SK-N-SH (cell line): ENCODE results near the gene RMI1. TPM values are rescaled to one million over a fixed set of nuclear protein-coding genes. Genes with fewer than 3 reads are reported as not detected.

Source experiments
- CTCF ChIA-PET: fragments of 300-600, 350-600 bp; formaldehyde crosslinking; extraction: SDS; loops from one replicate; lab custom pipeline; 2021; lab: Yijun Ruan, JAX
- POLR2A ChIA-PET: fragments of 350-600 bp; sonication (Branson Sonifier 250); formaldehyde crosslinking; extraction: SDS; loops from one replicate; lab custom pipeline; 2020; ENCODE audit warnings: antibody characterized with exemption, inconsistent platforms; lab: Yijun Ruan, JAX
- DNase-seq: peaks from one replicate; pipeline ENCODE4 v3.0.0; 2012
- H2AFZ ChIP-seq: fragments of 200-600 bp; sonication (generic); 2 replicates; pipeline ENCODE4 v1.8.1; 2016; ENCODE audit warnings: antibody characterized with exemption, mild to moderate bottlenecking, low read depth
- H3F3A ChIP-seq: fragments of 200-600 bp; sonication (generic); replicated peaks from 2 replicates; pipeline ENCODE3; 2016; ENCODE audit warnings: antibody characterized with exemption, mild to moderate bottlenecking; ENCODE audit not compliant: insufficient read depth
- H3K27ac ChIP-seq, 2 experiments: fragments of 200-500 bp in 1 of 2; fragments of 200-600 bp in 1 of 2; sonication (Bioruptor generic) in 1 of 2; sonication (generic), shearing (Covaris generic) in 1 of 2; 2 replicates each; pipeline versions ENCODE4 v1.5.1 to v1.6.1; 2014 to 2016; ENCODE audit warnings: low read depth in 2 of 2, inconsistent platforms in 1 of 2, low read length in 1 of 2, mild to moderate bottlenecking in 1 of 2, mixed read lengths in 1 of 2
- H3K27me3 ChIP-seq: fragments of 200-600 bp; sonication (generic), shearing (Covaris generic); 2 replicates; pipeline ENCODE4 v1.6.1; 2016; ENCODE audit warnings: mixed run types; ENCODE audit not compliant: insufficient read depth
- H3K36me3 ChIP-seq, 2 experiments: fragments of 200-500 bp in 1 of 2; fragments of 200-600 bp in 1 of 2; sonication (Bioruptor generic) in 1 of 2; sonication (generic) in 1 of 2; replicated peaks in 1 of 2; 2 replicates each; pipeline versions ENCODE3 to v1.5.1; 2014 to 2016; ENCODE audit warnings: low read length in 1 of 2, mild to moderate bottlenecking in 1 of 2; ENCODE audit not compliant: insufficient read depth in 2 of 2, control insufficient read depth in 1 of 2
- H3K4me1 ChIP-seq, 2 experiments: fragments of 200-500 bp in 1 of 2; fragments of 200-600 bp in 1 of 2; sonication (Bioruptor generic) in 1 of 2; sonication (generic), shearing (Covaris generic) in 1 of 2; 2 replicates each; pipeline versions ENCODE4 v1.5.1 to v1.6.1; 2014 to 2016; ENCODE audit warnings: low read depth in 1 of 2, low read length in 1 of 2, mixed run types in 1 of 2; ENCODE audit not compliant: insufficient read depth in 2 of 2, control insufficient read depth in 1 of 2
- H3K4me2 ChIP-seq: fragments of 200-600 bp; sonication (generic), shearing (Covaris generic); 2 replicates; pipeline ENCODE4 v1.6.1; 2017; ENCODE audit warnings: mixed run types
- H3K4me3 ChIP-seq, 2 experiments: fragments of 200-500 bp in 1 of 2; fragments of 200-600 bp in 1 of 2; sonication (Bioruptor generic) in 1 of 2; sonication (generic), shearing (Covaris generic) in 1 of 2; 2 replicates each; pipeline versions ENCODE4 v1.5.1 to v1.8.1; 2014 to 2016; ENCODE audit warnings: low read depth in 2 of 2, inconsistent platforms in 1 of 2, low read length in 1 of 2, mild to moderate bottlenecking in 1 of 2, mixed read lengths in 1 of 2, moderate library complexity in 1 of 2
- H3K79me2 ChIP-seq: fragments of 200-600 bp; sonication (generic); 2 replicates; pipeline ENCODE4 v1.8.1; 2017; ENCODE audit warnings: mild to moderate bottlenecking; ENCODE audit not compliant: insufficient read depth
- H3K9ac ChIP-seq: fragments of 200-600 bp; sonication (generic); 2 replicates; pipeline ENCODE4 v1.6.1; 2017; ENCODE audit warnings: mixed run types
- H3K9me2 ChIP-seq: fragments of 200-600 bp; sonication (generic); 2 replicates; pipeline ENCODE4 v1.6.1; 2017; ENCODE audit warnings: mixed run types
- H3K9me3 ChIP-seq: fragments of 200-600 bp; sonication (generic); 2 replicates; pipeline ENCODE4 v1.6.1; 2017; ENCODE audit warnings: mixed run types, mild to moderate bottlenecking, moderate library complexity
- H4K20me1 ChIP-seq: fragments of 200-600 bp; sonication (generic); 2 replicates; pipeline ENCODE4 v1.6.1; 2017; ENCODE audit warnings: mild to moderate bottlenecking, mixed run types; ENCODE audit not compliant: insufficient read depth
- CTCF ChIP-seq: fragments of 200-600 bp; sonication (generic); IDR thresholded peaks from 2 replicates; pipeline ENCODE4 v1.6.1; 2017; ENCODE audit warnings: antibody characterized with exemption, mild to moderate bottlenecking, moderate library complexity
- EZH2phosphoT487 ChIP-seq: fragments of 200-600 bp; sonication (generic); IDR thresholded peaks from 2 replicates; pipeline ENCODE4 v1.6.1; 2017; ENCODE audit warnings: low read depth, mixed run types, mild to moderate bottlenecking, antibody characterized with exemption, moderate library complexity, borderline replicate concordance
- FOSL2 ChIP-seq: IDR thresholded peaks from 2 replicates; pipeline ENCODE4 v1.4.0; 2012; ENCODE audit warnings: low read depth, mild to moderate bottlenecking, moderate library complexity, borderline replicate concordance
- FOXJ3 ChIP-seq: sonication (generic); formaldehyde crosslinking; IDR thresholded peaks from 2 replicates; pipeline ENCODE4 v1.5.1; 2020; ENCODE audit warnings: mild to moderate bottlenecking, missing genetic modification reagents
- GATA2 ChIP-seq: sonication (generic); formaldehyde crosslinking; IDR thresholded peaks from 2 replicates; pipeline ENCODE4 v1.5.0; 2020; ENCODE audit warnings: mild to moderate bottlenecking, missing genetic modification reagents
- IRF3 ChIP-seq: fragments of 150-350 bp; IDR thresholded peaks from 2 replicates; pipeline ENCODE4 v1.6.1; 2016; ENCODE audit warnings: mild to moderate bottlenecking, low read depth, low read length
- MAX ChIP-seq: IDR thresholded peaks from 2 replicates; pipeline ENCODE4 v1.4.0; 2012; ENCODE audit warnings: low read depth
- MEF2A ChIP-seq: IDR thresholded peaks from 2 replicates; pipeline ENCODE4 v1.4.0; 2012; ENCODE audit warnings: low read depth, borderline replicate concordance
- MXI1 ChIP-seq: IDR thresholded peaks from 2 replicates; pipeline ENCODE4 v1.6.1; 2012; ENCODE audit warnings: mild to moderate bottlenecking, low read depth, low read length, improper control_type of control experiment
- RAD21 ChIP-seq: IDR thresholded peaks from 2 replicates; pipeline ENCODE4 v1.6.1; 2012; ENCODE audit warnings: mild to moderate bottlenecking, low read length
- RCOR1 ChIP-seq: fragments of 150-350 bp; IDR thresholded peaks from 2 replicates; pipeline ENCODE4 v1.6.1; 2017; ENCODE audit warnings: antibody characterized with exemption, low read length
- RFX5 ChIP-seq: IDR thresholded peaks from 2 replicates; pipeline ENCODE4 v1.6.1; 2012; ENCODE audit warnings: mild to moderate bottlenecking, improper control_type of control experiment, low read length
- RXRA ChIP-seq: IDR thresholded peaks from 2 replicates; pipeline ENCODE4 v1.4.0; 2012; ENCODE audit warnings: low read depth, mild to moderate bottlenecking, borderline replicate concordance
- TAF1 ChIP-seq: IDR thresholded peaks from 2 replicates; pipeline ENCODE4 v1.6.1; 2012; ENCODE audit warnings: low read depth, mild to moderate bottlenecking, low read length, moderate library complexity, borderline replicate concordance
- USF1 ChIP-seq: IDR thresholded peaks from 2 replicates; pipeline ENCODE4 v1.4.0; 2012; ENCODE audit warnings: low read depth, borderline replicate concordance
- USF2 ChIP-seq: fragments of 150-350 bp; IDR thresholded peaks from 2 replicates; pipeline ENCODE4 v1.6.1; 2017; ENCODE audit warnings: antibody characterized with exemption, low read length, low read depth, borderline replicate concordance
- WGBS: methylation state at CpG from one replicate; pipeline ENCODE4 v1.1.6; 2017; ENCODE audit warnings: low lambda C conversion rate; 5-methylcytosine and 5-hydroxymethylcytosine counted together
- polyA plus RNA-seq, 3 experiments: library from polyadenylated mRNA; depleted of rRNA; stranded (reverse); fragments of >200 nt; gene quantifications; 2 replicates each; pipeline ENCODE4 v1.2.3, GENCODE V29; 2012

The RMI1 gene
- polyA plus RNA-seq, 1 of the 3 experiments (the other 2 are of a cell fraction) = 1.0 TPM

- H3K79me2 ChIP-seq = peaks cover 95% of the 10 kb centered on the region
- H3K9ac ChIP-seq = peak overlapping the region; percentile 100
- H4K20me1 ChIP-seq = peaks cover 31% of the 10 kb centered on the region
- H3K9me2 ChIP-seq = no peaks in the 10 kb centered on the region
- peaks cover 25 to 27% of the 10 kb centered on the region in 2 experiments for H3K36me3 ChIP-seq
- POLR2A ChIA-PET = interaction anchor here (0.6 to 2.3 kb wide), 15 partner anchors 11 to 283 kb away, joined by 3 to 14 read pairs (median 5); partner anchors contain the start of gene KIF27
- no peaks in the 10 kb centered on the region for H3K27me3 ChIP-seq
- TF ChIP-seq MXI1 (peak; percentile 68; the same call in 1 of the 2 replicates), MAX (peak; percentile 25; the same call in 1 of the 2 replicates), RXRA (no peak), TAF1 (no peak), MEF2A (no peak), USF2 (no peak), FOSL2 (no peak)
- peaks cover 5 to 6% of the 10 kb centered on the region in 2 experiments; a peak in 2 of 4 replicates for H3K4me1 ChIP-seq
- H3K4me3 ChIP-seq = peak overlapping the region; percentile 97 to 99
- peak; percentile 48 for DNase-seq
- 4% methylated on average over 20 of the region's 29 CpGs for WGBS
- peak overlapping the region; percentile 95 to 99 for H3K27ac ChIP-seq
- H3K4me2 ChIP-seq = peak overlapping the region; percentile 90
- no peaks in the 10 kb centered on the region for H3K9me3 ChIP-seq
- CTCF ChIA-PET = interaction anchor here (1.6 to 2.3 kb wide), 2 partner anchors 18 to 280 kb away, joined by 3 to 18 read pairs; no protein-coding TSS in a partner anchor
- no peaks in the 10 kb centered on the region for H3F3A ChIP-seq
- H2AFZ ChIP-seq = peak overlapping the region; percentile 79
Measured at GRCh38 chr9:83981126-83981871, 694 bp downstream of the RMI1 start.

- Histone ChIP-seq H3K79me2 (peaks cover 98% of the 10 kb centered on the region), H2AFZ (no peak overlapping the region), H4K20me1 (no peaks in the 10 kb centered on the region), H3K9me3 (no peaks in the 10 kb centered on the region), H3K9ac (no peak overlapping the region)
- no peak for DNase-seq
- POLR2A ChIA-PET = no interaction called here
- CTCF ChIA-PET = no interaction called here
- TF ChIP-seq GATA2 = no peak
- TF ChIP-seq EZH2phosphoT487 = no peak
- TF ChIP-seq RCOR1 = no peak
- TF ChIP-seq FOXJ3 (CRISPR knock-in tag) = no peak
- no peak for TF ChIP-seq CTCF
- no peak for TF ChIP-seq USF1
- TF ChIP-seq USF2 = no peak
- TF ChIP-seq RAD21 = no peak
- no peak for TF ChIP-seq RFX5
- no peak for TF ChIP-seq IRF3
- TF ChIP-seq, all 33 proteins: peak for 0
- H3K4me1 ChIP-seq = no peaks in the 10 kb centered on the region; a peak in 3 of 4 replicates
- no peak overlapping the region for H3K4me2 ChIP-seq
- peaks cover 0 to 7% of the 10 kb centered on the region in 2 experiments for H3K36me3 ChIP-seq
- H3K27ac ChIP-seq = no peak overlapping the region
- H3K9me2 ChIP-seq = no peaks in the 10 kb centered on the region
- H3F3A ChIP-seq = no peaks in the 10 kb centered on the region
- no peaks in the 10 kb centered on the region for H3K27me3 ChIP-seq
- 96% methylated on average over 3 of the region's 3 CpGs for WGBS
- no peak overlapping the region for H3K4me3 ChIP-seq
Measured at GRCh38 chr9:83986195-83986594, 5.6 kb downstream of the RMI1 start.
